HG02943 (cell line): ENCODE measurements around the gene THRA.

ENCODE experiments used
- ATAC-seq: cut with Tn5 transposase; IDR thresholded peaks from one replicate; pipeline ENCODE4 v1.9.1; 2021; ENCODE audit warnings: mild to moderate bottlenecking, low read depth, moderate library complexity; ENCODE audit not compliant: unreplicated experiment

THRA gene

DNA sequence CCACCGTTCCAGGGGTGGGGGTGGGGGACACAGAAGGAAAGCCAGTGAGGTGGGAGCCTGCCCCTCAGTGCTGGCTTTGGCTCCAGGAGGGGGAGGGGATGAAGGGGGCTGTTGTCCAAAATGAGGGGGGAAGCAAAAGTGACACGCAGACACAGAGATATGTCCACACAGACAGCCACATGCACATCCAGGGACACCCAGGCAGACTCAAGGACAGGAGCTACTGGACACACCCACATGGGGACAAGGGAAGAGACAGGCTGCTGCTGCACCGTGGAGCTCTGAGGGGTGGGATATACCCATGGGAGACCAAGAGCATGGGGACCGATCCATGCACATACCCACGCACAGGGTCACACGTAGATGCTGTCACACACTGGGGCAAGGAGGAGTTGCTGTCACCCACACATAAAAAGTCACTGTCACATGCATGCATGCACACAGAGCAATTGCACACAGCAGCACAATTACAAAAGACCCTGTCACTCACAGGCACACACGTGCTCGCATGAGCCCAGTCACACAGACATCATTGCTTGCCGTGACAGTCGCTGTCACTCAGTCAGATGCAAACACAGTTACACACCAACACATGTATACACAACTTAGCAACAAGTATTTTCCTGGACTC lies 1.3 kb downstream of the THRA start:
- no peak for ATAC-seq

DNA sequence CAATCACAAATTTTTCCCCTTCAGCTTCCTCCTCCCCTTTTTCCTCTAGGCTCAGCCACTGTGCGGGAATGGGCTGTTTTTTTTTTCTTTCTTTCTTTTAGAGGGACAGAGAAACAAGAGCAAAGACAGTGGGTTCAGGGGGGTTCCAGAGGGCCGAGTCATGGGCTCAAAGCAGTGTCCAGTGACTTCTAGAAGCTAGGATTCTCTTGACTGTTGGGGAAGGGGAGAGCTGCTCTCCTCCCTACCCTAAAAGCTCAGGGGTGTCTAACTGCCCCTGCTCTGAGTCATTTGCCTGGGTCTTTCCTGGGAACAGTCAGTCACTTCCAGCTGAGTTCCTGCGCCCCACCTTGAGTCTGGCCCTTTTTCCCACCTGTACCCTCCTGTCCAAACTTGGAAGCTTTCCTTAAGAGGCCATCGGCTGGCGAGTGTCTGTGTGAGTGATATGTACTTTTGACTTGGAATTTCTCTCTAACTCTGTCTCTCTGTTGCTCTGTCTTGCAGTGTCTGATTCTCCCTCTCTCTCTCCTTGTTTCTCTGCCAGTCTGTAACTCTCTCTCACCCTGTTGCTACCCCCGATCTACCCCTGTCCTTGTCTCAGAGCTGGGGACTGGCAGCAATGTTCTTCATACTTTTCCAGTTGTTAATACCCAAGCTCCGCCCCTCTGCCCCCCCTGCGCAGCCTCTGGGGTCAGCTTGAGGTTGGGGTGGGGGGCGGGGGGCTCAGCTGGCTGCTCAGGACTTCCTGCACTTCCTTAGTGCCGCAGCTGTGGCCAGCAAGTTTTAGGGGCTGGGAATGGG lies 2.4 kb downstream of the THRA start:
- ATAC-seq = no peak

- ATAC-seq = no peak
These were observed 3.2 kb downstream of the THRA start for GRCh38 chr17:40065769-40066510.

- no peak for ATAC-seq
These were observed 4.9 kb downstream of the THRA start for GRCh38 chr17:40067710-40068109.

DNA sequence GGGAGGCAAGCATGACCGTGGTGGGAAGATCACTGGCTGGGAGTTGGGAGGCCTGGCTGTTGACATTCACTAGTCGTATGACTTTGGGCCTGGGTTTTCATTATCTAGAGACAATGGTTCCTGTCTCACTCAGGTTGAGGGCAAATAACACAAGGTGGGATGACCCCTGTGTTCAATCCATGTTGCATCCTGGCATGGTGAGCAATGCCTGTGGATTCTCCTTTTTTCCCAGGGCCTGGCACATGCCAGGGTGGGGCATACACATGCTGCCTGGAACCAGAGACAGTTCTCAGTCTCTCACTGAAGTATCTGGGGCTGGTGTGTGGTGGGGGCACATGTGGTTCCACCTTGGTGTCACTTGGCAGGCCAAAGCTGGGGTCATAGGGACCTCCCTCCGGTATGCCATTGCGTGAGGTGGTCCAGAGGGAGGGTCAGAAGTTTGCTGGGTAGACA lies 5.4 kb downstream of the THRA start:
- no peak for ATAC-seq

DNA sequence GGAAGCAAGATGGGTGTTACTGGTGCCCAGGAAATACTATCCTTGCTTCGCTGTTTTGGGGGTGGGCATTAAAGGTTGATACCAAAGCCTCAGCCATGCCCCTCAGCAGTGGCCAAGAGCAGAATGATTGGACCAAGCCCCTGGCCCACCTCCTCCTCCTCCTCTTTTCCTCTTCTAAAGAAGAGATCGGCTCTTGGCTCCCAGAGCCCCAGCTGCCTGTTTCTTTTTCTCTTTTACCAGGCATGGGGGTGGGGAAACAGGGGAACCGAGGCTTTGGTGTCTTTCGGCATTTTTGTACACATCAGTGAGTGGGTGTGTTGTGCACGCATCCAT lies 5.8 kb downstream of the THRA start:
- ATAC-seq = no peak

DNA sequence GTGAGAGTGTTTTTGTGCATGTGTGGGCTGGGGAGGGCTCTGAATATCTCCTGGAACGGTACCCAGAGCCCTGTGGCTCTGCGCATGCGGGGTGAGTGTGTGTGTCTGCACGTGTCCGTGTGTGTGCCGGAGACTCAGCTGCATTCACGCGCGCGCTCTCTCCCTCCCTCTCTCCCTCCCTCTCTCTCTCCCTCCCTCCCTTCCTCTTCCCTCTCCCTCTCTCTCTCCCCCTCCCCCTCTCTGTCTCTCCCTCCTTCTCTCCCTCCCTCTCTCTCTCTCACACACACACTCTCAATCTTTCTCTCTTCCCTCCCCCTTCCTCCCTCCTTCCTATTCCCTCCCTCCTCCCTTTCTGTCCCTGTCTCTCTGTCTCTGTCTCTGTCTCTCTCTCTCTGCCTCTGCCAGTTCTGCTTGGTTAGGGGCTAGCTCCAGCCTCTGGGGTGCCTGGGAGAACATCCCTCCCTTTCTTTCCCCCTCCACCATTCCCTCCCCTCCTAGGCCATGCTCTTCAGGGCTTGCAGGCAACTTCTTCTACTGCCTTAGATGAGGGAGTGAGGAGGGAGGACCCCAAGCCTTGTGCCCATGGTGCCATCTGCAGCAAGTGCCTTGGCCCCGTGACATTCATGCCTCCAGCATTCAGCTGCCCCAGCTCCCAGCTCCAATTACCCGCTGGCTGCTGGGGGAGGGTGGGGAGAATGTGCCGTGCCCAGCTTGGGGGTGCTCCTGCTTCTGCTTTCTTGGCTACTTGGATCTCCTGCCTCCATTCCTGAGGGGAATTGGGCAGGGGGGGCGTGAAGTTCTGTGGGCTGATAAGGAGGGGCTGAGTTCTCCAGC lies 6.4 kb downstream of the THRA start:
- ATAC-seq = no peak

DNA sequence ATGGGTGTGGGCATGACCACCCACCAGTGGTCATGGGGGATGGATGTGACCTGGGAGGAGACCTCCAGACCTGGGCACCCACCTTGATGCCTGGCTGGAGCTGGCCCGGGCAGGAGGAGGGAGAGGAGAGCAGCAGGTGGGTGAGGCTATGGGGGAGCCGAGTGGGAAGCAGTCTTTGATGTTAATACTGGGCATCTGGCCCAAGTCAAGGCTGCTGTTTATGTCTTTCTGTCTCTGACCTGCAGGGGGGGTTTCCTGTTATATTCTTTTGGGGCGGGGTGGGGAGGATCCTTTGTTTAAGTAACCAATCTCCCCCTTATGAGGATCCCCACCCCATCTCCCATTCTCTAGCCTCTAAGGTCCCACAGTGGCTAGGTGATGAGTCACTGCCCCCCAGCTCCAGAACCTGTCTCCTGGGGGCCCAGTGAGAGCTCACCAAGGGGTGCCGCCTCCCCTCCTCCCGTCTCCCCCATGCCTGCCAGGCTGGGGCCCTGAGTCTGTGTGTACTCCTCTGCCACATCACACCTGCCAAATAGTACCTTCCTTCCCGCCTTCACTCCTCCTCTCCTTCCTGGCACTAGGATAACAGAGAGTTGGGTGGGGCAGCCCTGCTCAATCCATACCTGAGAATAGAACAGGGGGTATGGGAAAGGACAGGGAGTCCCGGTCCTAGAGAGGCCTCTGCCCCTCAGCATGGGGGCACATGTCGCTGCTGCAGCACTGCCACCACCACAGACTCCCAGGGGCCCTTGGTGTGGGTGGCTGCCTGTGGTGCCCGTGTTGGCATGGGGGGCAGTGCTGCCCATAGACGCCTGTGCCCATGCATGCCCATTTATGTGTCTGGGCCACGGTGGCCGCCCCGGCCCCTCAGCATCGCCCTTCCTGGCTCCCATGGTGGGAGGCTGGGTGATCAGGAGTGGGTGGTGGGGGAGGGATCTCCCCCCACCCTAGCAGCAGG lies 7.3 kb downstream of the THRA start:
- ATAC-seq = no peak

GRCh38 chr17:40070709-40071312 lies 8.0 kb downstream of the THRA start:
- no peak for ATAC-seq

- no peak for ATAC-seq
These were observed 8.7 kb downstream of the THRA start for GRCh38 chr17:40071313-40072039.

- no peak for ATAC-seq
These were observed 9.4 kb downstream of the THRA start for GRCh38 chr17:40072040-40072734.

DNA sequence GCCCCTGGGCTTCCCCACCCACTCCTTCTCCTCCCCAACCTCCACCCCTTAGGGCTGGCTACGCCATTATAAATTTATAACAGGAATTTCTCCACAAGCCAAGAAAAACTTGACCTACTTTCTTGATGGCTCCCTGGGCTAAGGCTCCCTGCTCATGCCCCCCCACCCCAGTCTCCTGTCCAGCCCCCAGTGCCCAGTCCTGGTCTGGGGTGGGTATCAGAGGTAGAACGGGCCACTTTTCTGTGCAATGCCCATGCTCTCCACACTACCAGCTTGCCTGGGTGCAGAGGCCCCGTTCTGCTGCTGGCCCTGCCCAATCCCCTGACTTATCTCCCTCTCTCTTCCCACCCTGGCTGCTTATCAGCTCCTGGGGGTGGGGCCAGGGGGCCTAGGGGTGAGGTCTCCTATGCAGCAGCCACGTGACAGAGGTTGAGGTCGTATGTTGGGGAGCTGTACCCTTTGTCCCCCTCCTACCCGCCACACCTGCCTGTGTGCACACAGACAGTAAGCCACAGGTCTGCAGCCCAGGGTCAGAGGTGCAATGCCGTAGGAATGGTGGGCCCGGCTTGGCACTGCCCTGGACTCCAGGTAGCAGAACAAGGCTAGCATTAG lies 10.1 kb downstream of the THRA start:
- no peak for ATAC-seq

- ATAC-seq = no peak
These were observed 10.8 kb downstream of the THRA start for GRCh38 chr17:40073454-40074174.

DNA sequence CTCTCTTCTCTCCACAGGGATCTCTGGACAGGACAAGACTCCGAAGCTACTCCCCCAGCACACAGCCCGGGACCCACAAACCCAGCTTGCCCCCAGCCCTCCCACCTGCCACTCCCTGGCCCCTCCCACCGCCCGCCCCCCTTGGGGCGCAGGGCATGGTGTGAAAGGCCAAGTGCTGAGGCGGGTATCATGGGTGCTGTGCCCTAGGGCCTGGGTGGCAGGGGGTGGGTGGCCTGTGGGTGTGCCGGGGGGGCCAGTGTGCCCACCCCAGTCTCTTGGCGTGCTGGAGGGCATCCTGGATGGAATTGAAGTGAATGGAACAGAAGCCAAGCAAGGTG lies 11.4 kb downstream of the THRA start:
- ATAC-seq = no peak

GRCh38 chr17:40074871-40075200 lies 12.1 kb downstream of the THRA start:
- ATAC-seq = no peak

DNA sequence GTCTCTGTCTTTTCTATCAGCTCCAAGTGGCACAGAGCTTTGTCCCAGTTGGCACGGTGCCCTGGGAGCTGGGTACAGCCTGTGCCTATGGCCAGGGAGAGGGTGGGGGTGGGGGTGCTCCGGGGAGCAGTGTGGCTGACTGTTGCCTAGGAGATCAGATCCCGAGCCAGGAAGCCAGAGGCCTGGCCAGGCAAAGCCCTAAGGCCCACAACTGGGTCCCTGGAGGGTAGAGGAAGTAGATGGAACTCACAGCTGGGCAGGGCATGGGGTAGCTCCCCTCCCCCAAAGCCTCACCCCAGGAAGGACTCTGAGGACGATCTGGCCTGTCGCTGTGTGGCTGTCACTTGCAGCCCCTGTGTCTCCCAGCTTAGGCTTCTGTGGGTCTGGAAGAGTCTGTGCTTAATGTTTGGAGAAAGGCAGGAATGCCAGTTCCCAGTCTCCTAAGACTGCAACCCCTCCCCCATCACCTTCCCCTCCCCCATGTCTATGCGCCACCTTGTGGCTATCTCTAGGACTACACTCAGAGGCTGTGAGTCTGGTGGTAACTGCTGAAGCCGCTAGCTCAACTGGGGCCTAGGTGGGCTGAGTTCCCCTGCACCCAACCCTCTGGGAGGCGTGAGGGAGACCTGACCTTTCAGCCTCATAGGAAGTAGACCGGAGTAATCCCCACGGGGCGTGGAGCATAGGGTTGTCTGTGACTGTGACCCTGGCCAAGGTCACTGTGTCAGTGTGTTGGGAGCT lies 12.6 kb downstream of the THRA start:
- no peak for ATAC-seq
